ENCODE measurements around the gene TMEM164.

Gene TMEM164

GRCh38 chrX:110215411-110215810 lies 212.5 kb downstream of the TMEM164 start:
- no peak for DNase-seq

DNA sequence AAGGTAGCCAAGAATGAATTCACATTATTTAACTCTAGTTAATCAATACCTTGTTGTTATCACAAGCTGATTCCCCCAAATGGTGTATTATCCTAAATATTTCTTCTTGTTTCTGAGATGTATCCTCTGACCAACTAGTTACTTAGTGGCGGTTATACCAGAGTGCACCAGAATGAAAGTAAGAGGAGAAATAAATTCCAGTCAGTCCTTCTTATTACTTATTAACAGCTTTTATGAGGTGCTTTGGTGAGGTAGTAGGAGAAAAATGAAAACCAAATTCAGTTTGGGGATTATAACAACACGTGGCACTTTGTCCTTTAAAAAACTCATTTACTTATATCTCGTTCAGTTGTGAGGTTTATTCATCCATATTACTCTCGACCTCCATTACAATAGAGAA lies 213.1 kb downstream of the TMEM164 start:
- DNase-seq: no peak

DNA sequence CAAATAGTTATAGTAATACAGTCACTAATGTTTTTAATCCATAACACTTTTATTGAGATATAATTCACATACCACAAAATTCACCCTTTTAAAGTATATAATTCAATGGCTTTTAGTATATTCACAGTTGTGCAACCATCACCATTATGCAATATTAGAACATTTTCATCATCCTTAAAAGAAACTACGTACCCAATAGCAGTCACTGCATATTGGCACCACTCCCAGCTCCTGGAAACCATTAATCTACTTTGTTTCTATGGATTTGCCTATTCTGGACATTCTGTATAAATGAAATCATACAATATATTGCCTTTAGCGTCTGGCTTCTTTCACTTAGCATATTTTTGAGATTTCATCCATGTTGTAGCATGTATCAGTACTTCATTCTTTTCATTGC lies 215.7 kb downstream of the TMEM164 start:
- no peak for DNase-seq

DNA sequence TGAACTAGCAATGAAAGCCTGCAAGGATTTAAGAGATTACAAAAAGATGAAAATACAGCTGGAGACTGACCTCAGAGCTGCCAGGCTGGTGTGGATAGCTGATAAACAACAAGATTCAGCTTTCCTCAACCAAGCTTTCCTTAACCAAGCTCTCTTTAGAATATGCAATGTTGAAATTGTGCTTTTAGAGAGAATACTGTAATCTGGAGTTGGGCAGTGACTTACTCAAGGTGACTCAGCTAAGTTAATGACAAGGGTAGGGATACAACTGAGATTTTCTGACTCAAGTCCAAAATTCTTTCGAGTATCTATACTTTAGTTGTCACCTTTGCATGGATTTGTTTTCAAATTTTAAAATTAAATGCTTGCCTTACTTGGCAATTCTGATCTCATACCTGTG lies 217.0 kb downstream of the TMEM164 start:
- DNase-seq: no peak

DNA sequence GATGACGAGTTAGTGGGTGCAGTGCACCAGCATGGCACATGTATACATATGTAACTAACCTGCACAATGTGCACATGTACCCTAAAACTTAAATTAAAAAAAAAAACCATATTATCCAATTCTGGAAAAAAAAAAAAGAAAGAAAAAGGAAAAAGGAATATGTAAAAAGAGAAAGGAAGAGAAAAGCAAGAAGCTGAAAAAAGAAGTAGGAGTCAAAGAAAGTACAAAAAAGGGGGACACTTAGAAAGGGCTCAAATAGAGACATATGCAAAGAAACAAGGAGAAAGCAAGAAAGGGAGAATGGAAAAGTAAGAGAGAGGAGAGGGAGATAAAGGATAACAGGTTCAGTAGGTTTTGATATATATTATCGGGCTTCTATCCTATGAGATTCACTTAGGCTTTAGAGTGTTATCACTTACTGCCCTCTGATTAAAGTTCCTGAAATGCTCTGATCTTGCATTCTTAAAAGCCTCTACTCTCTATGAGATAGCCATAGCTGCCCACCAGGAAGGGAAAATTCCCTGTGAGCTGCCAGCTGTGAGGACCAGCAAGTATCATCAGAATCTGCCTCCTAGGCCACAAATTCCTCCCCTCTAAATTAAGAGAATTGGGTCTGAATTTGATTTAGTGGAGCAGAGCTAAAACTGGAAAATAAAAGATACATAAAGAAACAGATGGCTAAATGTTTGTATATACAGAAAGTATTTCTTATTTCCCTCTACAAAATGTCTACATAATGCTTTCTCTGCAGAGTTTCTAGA lies 219.8 kb downstream of the TMEM164 start:
- DNase-seq: no peak

DNA sequence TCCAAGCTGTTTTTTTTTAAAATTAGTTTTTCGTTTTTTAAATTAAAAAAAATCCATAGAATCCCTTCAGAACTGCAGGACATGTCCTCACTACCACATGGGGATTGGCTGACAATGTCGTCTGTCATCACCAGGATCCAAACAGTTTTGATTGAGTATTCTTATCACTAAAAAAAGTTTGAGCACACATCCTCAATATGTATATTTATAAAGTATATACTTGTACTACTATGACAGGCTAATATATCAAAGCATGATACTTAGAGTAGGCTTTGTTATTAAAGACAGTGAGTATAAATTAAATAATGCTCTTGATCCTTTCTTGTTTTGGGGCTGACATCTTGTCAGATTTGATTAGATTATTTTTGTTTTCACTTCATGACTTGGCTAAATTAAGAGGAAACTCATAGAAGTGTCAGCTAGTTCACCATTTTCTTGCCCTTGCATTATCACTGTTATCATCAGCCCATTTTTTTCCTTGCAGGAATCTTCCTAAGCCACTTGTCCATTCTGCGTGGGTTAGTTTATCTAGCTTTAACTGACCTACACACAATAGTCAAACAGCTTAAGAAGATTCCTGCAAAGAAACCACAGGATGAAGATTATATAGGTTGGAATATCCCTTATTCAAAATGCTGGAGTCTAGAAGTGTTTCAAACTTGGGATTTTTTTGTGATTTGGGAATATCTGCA lies 222.2 kb downstream of the TMEM164 start:
- no peak for DNase-seq

DNA sequence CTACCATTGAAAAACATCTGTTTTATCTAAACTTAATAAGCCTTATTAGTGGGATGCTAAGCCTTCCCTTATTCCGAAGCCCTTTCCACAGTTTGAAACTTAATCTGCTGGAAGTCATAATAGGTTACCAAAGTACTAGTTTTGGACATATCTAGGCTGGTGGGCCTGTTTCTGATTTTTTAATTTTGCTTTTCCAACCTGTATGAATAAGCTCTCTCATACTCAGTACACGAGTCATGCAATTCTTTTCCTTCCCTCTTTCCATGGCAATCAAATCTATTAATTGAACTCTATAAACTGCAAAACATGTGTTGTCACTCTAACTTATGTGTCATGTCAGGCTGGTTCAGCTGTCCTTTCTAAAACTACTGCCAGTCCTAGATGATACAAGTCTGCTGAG lies 224.0 kb downstream of the TMEM164 start:
- no peak for DNase-seq

All from NCI-H774 (cell line).